GM12878 (cell line): ENCODE results near the gene ZNF615. TPM values are rescaled to one million over a fixed set of nuclear protein-coding genes. Genes with fewer than 3 reads are reported as not detected.

Experiments used
- ATAC-seq: fragments of 200-7000 bp; cut with Tn5 transposase; 3 replicates; pipeline ENCODE4 v1.9.1; 2020; ENCODE audit warnings: mild to moderate bottlenecking, moderate library complexity
- BruUV-seq: library from RNA; stranded (reverse); fragments of 400-500 nt; replicated peaks from 2 replicates; lab custom pipeline; 2021; lab: Mats Ljungman, UMichigan
- CTCF ChIA-PET: fragments of 300-600 bp; sonication (Branson Sonifier 250); formaldehyde crosslinking; extraction: SDS; loops from one replicate; lab custom pipeline; 2021; ENCODE audit warnings: inconsistent platforms; lab: Yijun Ruan, JAX
- POLR2A ChIA-PET: fragments of 350-600 bp; formaldehyde crosslinking; extraction: SDS; loops from one replicate; lab custom pipeline; 2021; ENCODE audit warnings: inconsistent platforms; lab: Charles Lee
- RAD21 ChIA-PET: fragments of 300-600 bp; sonication (Branson Sonifier 250); formaldehyde crosslinking; loops from one replicate; lab custom pipeline; 2023; ENCODE audit warnings: antibody characterized with exemption; ENCODE audit not compliant: unreplicated experiment; lab: Charles Lee
- SMC1A ChIA-PET: fragments of 300-600 bp; sonication (Branson Sonifier 250); formaldehyde crosslinking; loops from one replicate; lab custom pipeline; 2023; ENCODE audit not compliant: unreplicated experiment, uncharacterized antibody; lab: Charles Lee
- DNase-seq: peaks from one replicate; pipeline ENCODE4 v3.0.0-alpha.2; 2011; ENCODE audit warnings: low read depth, low spot score
- FAIRE-seq: peaks from 3 replicates; lab custom pipeline; 2011; peaks lifted over from hg19 to GRCh38; lab: Jason Lieb, UNC
- H2AFZ ChIP-seq: 2 replicates; pipeline ENCODE4 v1.6.0; 2011; ENCODE audit warnings: low read depth, low read length, control low read depth; ENCODE audit not compliant: control insufficient read depth
- H3K27ac ChIP-seq: 2 replicates; pipeline ENCODE4 v1.5.1; 2011; ENCODE audit warnings: control low read depth; ENCODE audit not compliant: control insufficient read depth, insufficient read depth
- H3K27me3 ChIP-seq, 2 experiments: replicated peaks in 1 of 2; 2 replicates each; pipeline versions ENCODE4 v1.6.0 to v1.6.1; 2011; ENCODE audit warnings: low read length in 1 of 2; ENCODE audit not compliant: control insufficient read depth in 2 of 2, insufficient read depth in 2 of 2
- H3K36me3 ChIP-seq, 2 experiments: 2 replicates each; pipeline ENCODE4 v1.5.1; 2011; ENCODE audit warnings: low read length in 1 of 2; ENCODE audit not compliant: control insufficient read depth in 2 of 2, insufficient read depth in 2 of 2
- H3K4me1 ChIP-seq: 2 replicates; pipeline ENCODE4 v1.6.1; 2011; ENCODE audit warnings: mild to moderate bottlenecking, low read length, moderate library complexity, mixed read lengths; ENCODE audit not compliant: control insufficient read depth, insufficient read depth
- H3K4me2 ChIP-seq: 2 replicates; pipeline ENCODE4 v1.6.0; 2011; ENCODE audit warnings: control low read depth; ENCODE audit not compliant: control insufficient read depth, insufficient read depth
- H3K4me3 ChIP-seq: fragments of 200-600 bp; sonication (generic); 2 replicates; pipeline ENCODE4 v1.5.1; 2016
- H3K79me2 ChIP-seq: 2 replicates; pipeline ENCODE4 v1.6.0; 2011; ENCODE audit warnings: low read length; ENCODE audit not compliant: control insufficient read depth, insufficient read depth
- H3K9ac ChIP-seq: 2 replicates; pipeline ENCODE4 v1.8.0; 2011; ENCODE audit warnings: low read length, control low read depth, mixed read lengths; ENCODE audit not compliant: control insufficient read depth, insufficient read depth
- H3K9me3 ChIP-seq: replicated peaks from 3 replicates; pipeline ENCODE4 v1.5.1; 2011; ENCODE audit warnings: mild to moderate bottlenecking, low read length; ENCODE audit not compliant: control insufficient read depth, insufficient read depth
- H4K20me1 ChIP-seq: 2 replicates; pipeline ENCODE4 v1.6.0; 2011; ENCODE audit not compliant: control insufficient read depth, insufficient read depth
- CREM ChIP-seq: IDR thresholded peaks from 2 replicates; pipeline ENCODE4 v1.6.1; 2014; ENCODE audit warnings: antibody characterized with exemption, low read depth
- GABPA ChIP-seq: IDR thresholded peaks from 2 replicates; pipeline ENCODE4 v1.6.1; 2014; ENCODE audit warnings: antibody characterized with exemption, low read depth, mild to moderate bottlenecking, inconsistent platforms
- LARP7 ChIP-seq: fragments of 450-650 bp; IDR thresholded peaks from 2 replicates; pipeline ENCODE4 v1.6.1; 2017; ENCODE audit warnings: mild to moderate bottlenecking
- MTA3 ChIP-seq: IDR thresholded peaks from 2 replicates; pipeline ENCODE4 v1.6.1; 2012; ENCODE audit warnings: low read length, inconsistent platforms, borderline replicate concordance
- MXI1 ChIP-seq: fragments of 150-350 bp; IDR thresholded peaks from 2 replicates; pipeline ENCODE4 v1.6.1; 2011; ENCODE audit warnings: low read depth, mild to moderate bottlenecking, inconsistent platforms, low read length, improper control_type of control experiment
- NFYA ChIP-seq: IDR thresholded peaks from 2 replicates; pipeline ENCODE4 v1.6.1; 2011; ENCODE audit warnings: low read depth, mild to moderate bottlenecking, low read length, improper control_type of control experiment, borderline replicate concordance
- PAX5 ChIP-seq: IDR thresholded peaks from 2 replicates; pipeline ENCODE4 v1.6.1; 2011; ENCODE audit warnings: low read depth, low read length, borderline replicate concordance
- RFX5 ChIP-seq: IDR thresholded peaks from 2 replicates; pipeline ENCODE4 v1.6.1; 2011; ENCODE audit warnings: low read depth, low read length, improper control_type of control experiment
- SP1 ChIP-seq: IDR thresholded peaks from one replicate; pipeline ENCODE4 v1.6.1; 2011; ENCODE audit warnings: low read depth, low read length
- SPI1 ChIP-seq: IDR thresholded peaks from 2 replicates; pipeline ENCODE4 v1.6.1; 2011; ENCODE audit warnings: low read depth, mild to moderate bottlenecking, low read length, moderate library complexity, borderline replicate concordance; ENCODE audit not compliant: insufficient read depth
- TARDBP ChIP-seq: IDR thresholded peaks from 2 replicates; pipeline ENCODE4 v1.6.1; 2016; ENCODE audit warnings: borderline replicate concordance
- ZNF622 ChIP-seq: fragments of 450-650 bp; IDR thresholded peaks from 2 replicates; pipeline ENCODE4 v1.6.1; 2017; ENCODE audit warnings: mild to moderate bottlenecking, inconsistent platforms
- WGBS: methylation state at CpG from one replicate; pipeline ENCODE4 v1.1.6; 2016; ENCODE audit warnings: low lambda C conversion rate; ENCODE audit not compliant: insufficient replicate concordance, insufficient coverage; ENCODE audit errors: missing lambda C conversion rate; 5-methylcytosine and 5-hydroxymethylcytosine counted together
- in situ Hi-C: fragments of 300-500 bp; cut with MboI; formaldehyde crosslinking; loops from 9 replicates; pipeline ENCODE4 v1.14.3; 2018; ENCODE audit warnings: mixed read lengths
- intact Hi-C: fragments of 100-400 bp; cut with micrococcal nuclease; formaldehyde crosslinking; loops from one replicate; pipeline ENCODE4 v1.14.2; 2022; ENCODE audit not compliant: unreplicated experiment
- polyA plus RNA-seq, 11 experiments: library from polyadenylated mRNA; depleted of rRNA in 4 of 11; unstranded in 6 of 11; stranded (reverse) in 5 of 11; fragments of >200 nt; fragmentation: Nextera tagmentation in 4 of 11; fragmentation: Illumina TruSeq in 1 of 11; extraction: Ambion mirVana in 4 of 11; extraction: Trizol in 1 of 11; gene quantifications; 1 replicate in 1 of 11; 2 replicates in 10 of 11; pipeline versions ENCODE4 v1.2.1 to v1.2.3, GENCODE V29; 2011 to 2016; ENCODE audit warnings: inconsistent platforms in 2 of 11, missing spikeins in 2 of 11, low read depth in 1 of 11
- total RNA-seq, 4 experiments: library from RNA; depleted of rRNA in 3 of 4; stranded (reverse); fragments of >200 nt in 3 of 4; fragmentation: Illumina TruSeq in 1 of 4; extraction: Trizol in 1 of 4; gene quantifications; 2 replicates each; pipeline versions ENCODE4 v1.2.1 to v1.2.3, GENCODE V29; 2013 to 2021
- TF ChIP-seq, protein P1 (sequence below): IDR thresholded peaks from 2 replicates; pipeline ENCODE4 v1.6.1; 2011; ENCODE audit warnings: borderline replicate concordance, low read depth, mild to moderate bottlenecking, moderate library complexity, low read length; ENCODE audit not compliant: insufficient read depth, poor library complexity, severe bottlenecking
- TF ChIP-seq, protein P2 (sequence below): IDR thresholded peaks from 2 replicates; pipeline ENCODE4 v1.6.1; 2011; ENCODE audit warnings: low read depth, low read length, improper control_type of control experiment, borderline replicate concordance

Gene ZNF615
- total and polyA plus RNA-seq, 10 of the 15 experiments (the other 5 are each of a cell fraction or from before 2014, with no cell fraction given), result 1.7 to 7.2 (median 4.2) TPM

GRCh38 chr19:51980116-51980736, 27.8 kb downstream of the ZNF615 start:
- in situ Hi-C loops, result no loop called here
- ChIA-PET CTCF (no interaction called here), POLR2A (interaction anchor here (0.6 kb wide), 1 partner anchor 9 kb away, joined by 6 read pairs; no protein-coding TSS in a partner anchor), SMC1A (no interaction called here), RAD21 (no interaction called here)
- no peak overlapping the region for H3K27ac ChIP-seq
- no peak overlapping the region for H3K4me2 ChIP-seq
- 97% methylated on average over 6 of the region's 6 CpGs for WGBS
- H3K9me3 ChIP-seq, result peaks cover 30% of the 10 kb centered on the region; the same call in 2 of the 3 replicates
- no peak for ATAC-seq
- BruUV-seq, result no TSS peak
- H3K27me3 ChIP-seq, result no peaks in the 10 kb centered on the region
- FAIRE-seq, result no peak
- H3K9ac ChIP-seq, result no peak overlapping the region
- TF ChIP-seq PAX5 (no peak), LARP7 (no peak), GABPA (no peak), SP1 (no peak)
- TF ChIP-seq, protein P1, sequence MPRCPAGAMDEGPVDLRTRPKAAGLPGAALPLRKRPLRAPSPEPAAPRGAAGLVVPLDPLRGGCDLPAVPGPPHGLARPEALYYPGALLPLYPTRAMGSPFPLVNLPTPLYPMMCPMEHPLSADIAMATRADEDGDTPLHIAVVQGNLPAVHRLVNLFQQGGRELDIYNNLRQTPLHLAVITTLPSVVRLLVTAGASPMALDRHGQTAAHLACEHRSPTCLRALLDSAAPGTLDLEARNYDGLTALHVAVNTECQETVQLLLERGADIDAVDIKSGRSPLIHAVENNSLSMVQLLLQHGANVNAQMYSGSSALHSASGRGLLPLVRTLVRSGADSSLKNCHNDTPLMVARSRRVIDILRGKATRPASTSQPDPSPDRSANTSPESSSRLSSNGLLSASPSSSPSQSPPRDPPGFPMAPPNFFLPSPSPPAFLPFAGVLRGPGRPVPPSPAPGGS, result no peak
- H3K79me2 ChIP-seq, result peaks cover 5% of the 10 kb centered on the region
- H3K4me1 ChIP-seq, result no peaks in the 10 kb centered on the region
- no peaks in the 10 kb centered on the region; a peak in 1 of 4 replicates for H3K36me3 ChIP-seq
- intact Hi-C loops, result no loop called here
- H2AFZ ChIP-seq, result no peak overlapping the region
- no peaks in the 10 kb centered on the region for H4K20me1 ChIP-seq
- no peak for DNase-seq
- H3K4me3 ChIP-seq, result no peak overlapping the region

- Histone ChIP-seq H3K36me3 (no peaks in the 10 kb centered on the region; a peak in 2 of 4 replicates), H2AFZ (no peak overlapping the region), H3K9me3 (peaks cover 32% of the 10 kb centered on the region; the same call in 2 of the 3 replicates), H3K79me2 (no peaks in the 10 kb centered on the region; the same call in 1 of the 2 replicates), H3K4me2 (no peak overlapping the region), H3K9ac (no peak overlapping the region), H3K27me3 (no peaks in the 10 kb centered on the region), H3K4me3 (no peak overlapping the region), H3K27ac (no peak overlapping the region)
- no peak for FAIRE-seq
- ChIA-PET POLR2A (no interaction called here), SMC1A (no interaction called here), CTCF (no interaction called here), RAD21 (no interaction called here)
- 95% methylated on average over 4 of the region's 4 CpGs for WGBS
- intact Hi-C loops, result no loop called here
- no peak for ATAC-seq
- TF ChIP-seq SPI1 (no peak), CREM (no peak), ZNF622 (no peak), NFYA (no peak), MXI1 (no peak), TARDBP (no peak), MTA3 (no peak), RFX5 (no peak), PAX5 (no peak)
- TF ChIP-seq, protein P1, result no peak
- TF ChIP-seq, protein P2, sequence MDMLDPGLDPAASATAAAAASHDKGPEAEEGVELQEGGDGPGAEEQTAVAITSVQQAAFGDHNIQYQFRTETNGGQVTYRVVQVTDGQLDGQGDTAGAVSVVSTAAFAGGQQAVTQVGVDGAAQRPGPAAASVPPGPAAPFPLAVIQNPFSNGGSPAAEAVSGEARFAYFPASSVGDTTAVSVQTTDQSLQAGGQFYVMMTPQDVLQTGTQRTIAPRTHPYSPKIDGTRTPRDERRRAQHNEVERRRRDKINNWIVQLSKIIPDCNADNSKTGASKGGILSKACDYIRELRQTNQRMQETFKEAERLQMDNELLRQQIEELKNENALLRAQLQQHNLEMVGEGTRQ, result no peak
- TF ChIP-seq, all 136 proteins: peak for 0
- no TSS peak for BruUV-seq
- in situ Hi-C loops, result no loop called here
- Histone ChIP-seq H3K4me1 (no peaks in the 10 kb centered on the region), H4K20me1 (no peaks in the 10 kb centered on the region)
- DNase-seq, result no peak
These were observed 29.1 kb downstream of the ZNF615 start for GRCh38 chr19:51978882-51979281.
